ENCODE data around the gene ACO1.
"Not testable (repeated sequence)": the region's sequence is repeated elsewhere in the genome, so short reads cannot be mapped to it uniquely, and the experiment has no call there.

GRCh38 chr9:32353476-32353875, 31.0 kb upstream of the ACO1 start:
- TF ChIP-seq, protein P1, sequence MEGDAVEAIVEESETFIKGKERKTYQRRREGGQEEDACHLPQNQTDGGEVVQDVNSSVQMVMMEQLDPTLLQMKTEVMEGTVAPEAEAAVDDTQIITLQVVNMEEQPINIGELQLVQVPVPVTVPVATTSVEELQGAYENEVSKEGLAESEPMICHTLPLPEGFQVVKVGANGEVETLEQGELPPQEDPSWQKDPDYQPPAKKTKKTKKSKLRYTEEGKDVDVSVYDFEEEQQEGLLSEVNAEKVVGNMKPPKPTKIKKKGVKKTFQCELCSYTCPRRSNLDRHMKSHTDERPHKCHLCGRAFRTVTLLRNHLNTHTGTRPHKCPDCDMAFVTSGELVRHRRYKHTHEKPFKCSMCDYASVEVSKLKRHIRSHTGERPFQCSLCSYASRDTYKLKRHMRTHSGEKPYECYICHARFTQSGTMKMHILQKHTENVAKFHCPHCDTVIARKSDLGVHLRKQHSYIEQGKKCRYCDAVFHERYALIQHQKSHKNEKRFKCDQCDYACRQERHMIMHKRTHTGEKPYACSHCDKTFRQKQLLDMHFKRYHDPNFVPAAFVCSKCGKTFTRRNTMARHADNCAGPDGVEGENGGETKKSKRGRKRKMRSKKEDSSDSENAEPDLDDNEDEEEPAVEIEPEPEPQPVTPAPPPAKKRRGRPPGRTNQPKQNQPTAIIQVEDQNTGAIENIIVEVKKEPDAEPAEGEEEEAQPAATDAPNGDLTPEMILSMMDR (conservative IDR thresholded peaks at IDR 0.05; ENCODE audit: low read length), result not testable (repeated sequence)
- not testable (repeated sequence) for TF ChIP-seq EZH2phosphoT487 (IDR thresholded peaks at IDR 0.05; ENCODE audit: borderline replicate concordance)

All from Loucy (cell line).